GM12874 (cell line): ENCODE data around the gene CEP152.

ENCODE experiments used
- TF ChIP-seq, protein P1 (sequence below): IDR thresholded peaks from 2 replicates; pipeline ENCODE4 v1.5.1; 2011; ENCODE audit warnings: low read depth, mild to moderate bottlenecking, control low read depth, low read length, moderate library complexity; ENCODE audit not compliant: insufficient read depth

The CEP152 gene

DNA sequence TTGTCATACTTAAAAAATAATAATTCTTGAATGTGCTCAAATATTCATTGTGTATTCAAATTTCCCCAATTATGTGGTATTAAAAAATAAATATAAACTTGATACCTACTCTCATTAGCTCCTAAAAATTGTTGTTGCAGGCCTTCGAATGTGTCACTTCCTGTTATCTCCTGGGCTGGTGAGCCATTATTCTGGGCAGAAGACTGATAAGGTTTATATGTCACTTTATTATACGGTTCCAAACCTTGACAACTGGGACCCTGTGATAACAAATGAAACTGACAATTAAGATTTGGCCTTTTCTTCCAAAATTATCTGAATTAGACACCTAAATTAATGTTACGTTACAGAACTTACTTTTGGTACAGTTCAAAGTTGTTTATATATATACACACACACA, 15.0 kb downstream of the CEP152 start:
- TF ChIP-seq, protein P1, sequence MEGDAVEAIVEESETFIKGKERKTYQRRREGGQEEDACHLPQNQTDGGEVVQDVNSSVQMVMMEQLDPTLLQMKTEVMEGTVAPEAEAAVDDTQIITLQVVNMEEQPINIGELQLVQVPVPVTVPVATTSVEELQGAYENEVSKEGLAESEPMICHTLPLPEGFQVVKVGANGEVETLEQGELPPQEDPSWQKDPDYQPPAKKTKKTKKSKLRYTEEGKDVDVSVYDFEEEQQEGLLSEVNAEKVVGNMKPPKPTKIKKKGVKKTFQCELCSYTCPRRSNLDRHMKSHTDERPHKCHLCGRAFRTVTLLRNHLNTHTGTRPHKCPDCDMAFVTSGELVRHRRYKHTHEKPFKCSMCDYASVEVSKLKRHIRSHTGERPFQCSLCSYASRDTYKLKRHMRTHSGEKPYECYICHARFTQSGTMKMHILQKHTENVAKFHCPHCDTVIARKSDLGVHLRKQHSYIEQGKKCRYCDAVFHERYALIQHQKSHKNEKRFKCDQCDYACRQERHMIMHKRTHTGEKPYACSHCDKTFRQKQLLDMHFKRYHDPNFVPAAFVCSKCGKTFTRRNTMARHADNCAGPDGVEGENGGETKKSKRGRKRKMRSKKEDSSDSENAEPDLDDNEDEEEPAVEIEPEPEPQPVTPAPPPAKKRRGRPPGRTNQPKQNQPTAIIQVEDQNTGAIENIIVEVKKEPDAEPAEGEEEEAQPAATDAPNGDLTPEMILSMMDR: no peak

DNA sequence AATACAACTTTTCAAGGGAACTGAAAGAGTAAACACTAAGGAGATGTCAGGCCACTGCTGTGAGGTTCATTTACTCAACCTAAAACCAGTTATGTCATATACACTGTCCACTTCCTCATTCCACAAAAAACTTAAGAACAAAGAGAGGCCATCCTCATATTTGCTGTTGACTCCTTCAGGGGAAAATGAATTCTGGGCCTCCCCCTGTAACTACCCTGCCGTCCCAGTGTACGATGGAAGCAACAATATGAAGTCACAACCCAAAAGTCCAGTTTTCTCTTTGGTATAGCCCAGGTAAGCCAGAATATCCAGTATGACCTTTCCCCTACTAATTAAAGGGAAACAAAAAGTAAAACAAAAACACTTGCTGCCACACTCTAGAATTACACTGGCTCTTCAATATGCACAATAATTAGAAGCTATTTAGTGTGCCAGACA, 16.2 kb downstream of the CEP152 start:
- TF ChIP-seq, protein P1: no peak

DNA sequence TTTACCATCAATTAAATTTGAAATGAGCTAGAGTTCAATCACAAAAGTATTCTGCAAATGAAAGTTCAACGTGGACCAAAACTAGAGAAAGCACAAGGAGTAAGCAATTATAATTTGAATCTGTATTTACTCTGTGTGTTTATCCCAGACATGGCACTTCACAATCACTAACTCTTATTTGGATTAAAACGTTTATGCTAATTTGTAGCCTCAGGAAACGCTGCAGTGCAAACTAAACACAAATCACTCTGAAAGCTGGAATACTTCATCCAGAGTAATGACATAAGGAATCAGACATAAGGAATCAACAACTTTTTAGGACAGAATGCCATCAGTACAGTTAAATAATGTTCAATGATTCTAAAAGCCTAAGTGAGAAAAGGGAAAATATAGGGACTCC, 18.5 kb downstream of the CEP152 start:
- TF ChIP-seq, protein P1: no peak

DNA sequence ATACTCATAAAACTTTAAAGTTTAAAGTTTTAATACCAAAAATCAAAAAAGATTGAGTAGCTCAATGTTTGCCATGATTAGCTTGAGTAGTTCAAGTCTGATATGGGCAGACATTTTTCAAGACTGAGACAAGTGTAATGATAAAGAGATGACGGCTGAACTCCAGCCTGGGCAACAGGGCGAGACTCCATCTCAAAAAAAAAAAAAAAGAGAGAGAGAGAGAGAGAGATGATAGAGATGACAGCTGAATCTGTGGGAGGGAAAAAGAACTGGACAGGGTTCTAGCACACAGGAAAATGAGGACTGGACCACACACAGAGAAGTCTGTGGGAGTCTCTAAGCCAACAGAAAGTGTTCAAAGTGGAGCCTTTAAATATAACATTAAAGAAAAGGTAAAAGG, 25.2 kb downstream of the CEP152 start:
- TF ChIP-seq, protein P1: no peak

DNA sequence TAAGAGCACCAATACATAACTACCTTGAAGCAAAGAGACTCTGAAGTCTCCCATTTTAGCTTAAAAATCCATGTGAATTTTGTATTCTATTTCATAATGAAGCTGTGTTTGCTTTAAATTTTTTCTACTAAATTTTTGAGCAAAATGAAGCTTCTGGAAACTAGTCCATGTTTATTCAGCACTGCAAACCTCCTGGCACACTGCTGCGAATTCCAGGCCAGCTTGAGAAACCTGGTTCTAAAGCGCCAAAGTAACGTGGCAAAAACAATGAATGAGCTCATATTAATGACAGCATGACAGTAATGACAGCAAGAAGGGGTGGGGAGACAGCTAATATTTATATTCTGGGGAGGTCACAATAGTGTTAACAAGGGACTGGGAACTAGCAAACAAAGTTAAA, 25.7 kb downstream of the CEP152 start:
- TF ChIP-seq, protein P1: no peak

DNA sequence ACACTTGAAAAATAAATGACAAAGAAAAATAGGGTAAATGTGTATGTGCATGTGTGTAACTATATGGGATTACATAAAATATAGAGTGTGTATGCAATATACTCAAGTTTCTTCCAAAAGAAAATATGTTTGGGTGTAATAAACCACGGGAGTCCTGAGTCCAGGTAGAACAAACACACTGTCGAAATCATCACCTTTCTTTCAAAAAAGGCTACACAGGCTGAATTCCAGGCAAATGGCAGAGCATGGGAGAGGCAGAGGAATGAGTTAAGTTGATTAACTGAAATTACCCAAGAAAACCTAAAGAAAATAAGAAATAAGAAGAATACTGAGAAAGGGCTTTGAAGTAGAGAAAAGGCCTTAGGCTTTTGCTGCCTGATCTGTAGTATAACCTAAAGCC, 26.1 kb downstream of the CEP152 start:
- TF ChIP-seq, protein P1: no peak

DNA sequence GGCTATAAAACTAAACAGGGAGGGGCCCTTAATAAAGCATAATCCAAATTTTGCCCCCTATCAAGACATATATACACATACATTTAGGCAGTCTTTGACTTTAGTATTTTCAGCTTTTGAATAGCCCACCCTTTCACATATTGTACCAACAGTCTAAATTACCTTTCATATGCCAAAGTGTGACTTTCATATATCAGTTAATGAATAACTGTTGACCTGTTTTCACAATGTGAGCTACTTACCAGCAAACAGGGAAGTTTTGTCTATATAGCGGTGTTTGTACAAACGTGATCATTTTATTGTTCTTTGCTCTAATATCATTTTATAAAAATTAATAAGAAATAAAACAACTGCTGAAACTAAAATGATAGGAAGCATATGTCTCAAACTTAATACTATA, 28.0 kb downstream of the CEP152 start:
- TF ChIP-seq, protein P1: no peak
